Adipose tissue (tissue), 3 donors: ENCODE measurements around the gene OSBPL7. TPM values are rescaled to one million over a fixed set of nuclear protein-coding genes. Genes with fewer than 3 reads are reported as not detected.

ENCODE experiments used
- H3K27ac ChIP-seq: one replicate; pipeline ENCODE4 v1.5.1; 2013; ENCODE audit warnings: low read depth, low read length
- WGBS, 3 donors: extraction: QIAGEN DNeasy Blood & Tissue Kit; methylation state at CpG; one replicate each; pipeline ENCODE4 v1.1.7; 2013; 5-methylcytosine and 5-hydroxymethylcytosine counted together
- polyA plus RNA-seq, 3 donors: library from polyadenylated mRNA; stranded (reverse); fragments of 200-250 nt; gene quantifications; one replicate each; pipeline ENCODE4 v1.2.3, GENCODE V29; 2013
- donor health status: healthy with polysubstance abuse.
- donor health status: Bipolar disorder and iron deficiency.
- donor health status: healthy.

OSBPL7 gene
- polyA plus RNA-seq: 10 to 100 TPM in 1 of 3 donors, 1 to 10 TPM in 2; 5.3 to 11.0 (median 5.6) TPM

GRCh38 chr17:47821424-47822391 lies at the start of gene OSBPL7:
OSBPL7 (minus strand) TSS chr17:47821794; CDS start chr17:47820278, 1,516 bp downstream.
- no peak within 1 kb of the TSS for H3K27ac ChIP-seq
- WGBS, 3 donors: 5 to 7% (median 6%) methylated on average over 15 to 21 of the region's 21 CpGs

- H3K27ac ChIP-seq: no peak overlapping the region
Measured at GRCh38 chr17:47871048-47871447, 49.5 kb upstream of the OSBPL7 start.

- no peak overlapping the region for H3K27ac ChIP-seq
- 33 to 61% (median 58%) methylated on average over 1 of the region's 1 CpG for WGBS, 3 donors
Measured at GRCh38 chr17:47870056-47870455, 48.5 kb upstream of the OSBPL7 start.

- 37 to 58% (median 55%) methylated on average over 2 of the region's 2 CpGs for WGBS, 3 donors
- no peak overlapping the region for H3K27ac ChIP-seq
Measured at GRCh38 chr17:47869114-47869513, 47.5 kb upstream of the OSBPL7 start.

- no peak overlapping the region for H3K27ac ChIP-seq
Measured at GRCh38 chr17:47867813-47868533, 46.4 kb upstream of the OSBPL7 start.

GRCh38 chr17:47866941-47867340 lies 45.3 kb upstream of the OSBPL7 start:
- H3K27ac ChIP-seq: no peak overlapping the region
- 50 to 72% (median 69%) methylated on average over 20 of the region's 20 CpGs for WGBS, 3 donors

More at GRCh38 chr17:47867813-47868533, 46.4 kb upstream of the OSBPL7 start:
- WGBS, 3 donors: 78 to 90% (median 86%) methylated on average over 11 of the region's 11 CpGs

- no peak overlapping the region for H3K27ac ChIP-seq
- WGBS, 3 donors: 30 to 60% (median 44%) methylated on average over 7 of the region's 7 CpGs
Measured at GRCh38 chr17:47864791-47865216, 43.2 kb upstream of the OSBPL7 start.

GRCh38 chr17:47862621-47863440 lies 41.2 kb upstream of the OSBPL7 start:
- 71 to 79% (median 77%) methylated on average over 7 of the region's 7 CpGs for WGBS, 3 donors
- H3K27ac ChIP-seq: no peak overlapping the region

- 89 to 93% (median 89%) methylated on average over 5 of the region's 5 CpGs for WGBS, 3 donors
- H3K27ac ChIP-seq: no peak overlapping the region
Measured at GRCh38 chr17:47860386-47860785, 38.8 kb upstream of the OSBPL7 start.

GRCh38 chr17:47857551-47858455 lies 36.2 kb upstream of the OSBPL7 start:
- WGBS, 3 donors: 69 to 75% (median 69%) methylated on average over 14 to 16 of the region's 16 CpGs
- no peak overlapping the region for H3K27ac ChIP-seq

GRCh38 chr17:47856830-47857229 lies 35.2 kb upstream of the OSBPL7 start:
- no peak overlapping the region for H3K27ac ChIP-seq

- no peak overlapping the region for H3K27ac ChIP-seq
- 22 to 37% (median 23%) methylated on average over 3 of the region's 3 CpGs for WGBS, 3 donors
Measured at GRCh38 chr17:47855737-47856136, 34.1 kb upstream of the OSBPL7 start.

GRCh38 chr17:47853616-47854015 lies 32.0 kb upstream of the OSBPL7 start:
- WGBS, 3 donors: 27 to 50% (median 37%) methylated on average over 5 of the region's 5 CpGs
- H3K27ac ChIP-seq: no peak overlapping the region

GRCh38 chr17:47852113-47852949 lies 30.7 kb upstream of the OSBPL7 start:
- WGBS, 3 donors: 22 to 40% (median 32%) methylated on average over 32 of the region's 32 CpGs
- no peak overlapping the region for H3K27ac ChIP-seq

- no peak overlapping the region for H3K27ac ChIP-seq
- 36 to 45% (median 40%) methylated on average over 11 of the region's 11 CpGs for WGBS, 3 donors
Measured at GRCh38 chr17:47851764-47852112, 30.1 kb upstream of the OSBPL7 start.

GRCh38 chr17:47850692-47851573 lies 29.3 kb upstream of the OSBPL7 start, which contains the start of gene SP6:
SP6 (minus strand) TSS chr17:47851163; CDS start chr17:47848429, 2,734 bp downstream.
- H3K27ac ChIP-seq: no peak within 1 kb of the TSS
- 6 to 8% (median 8%) methylated on average over 53 to 71 of the region's 71 CpGs for WGBS, 3 donors
